ENCODE data around the gene PUM2. TPM values are rescaled to one million over a fixed set of nuclear protein-coding genes. Genes with fewer than 3 reads are reported as not detected.

Gene PUM2
- total and polyA plus RNA-seq, 2 of the 13 experiments (the other 11 are each of a cell fraction or from before 2014, with no cell fraction given): 69.6 to 69.8 TPM

DNA sequence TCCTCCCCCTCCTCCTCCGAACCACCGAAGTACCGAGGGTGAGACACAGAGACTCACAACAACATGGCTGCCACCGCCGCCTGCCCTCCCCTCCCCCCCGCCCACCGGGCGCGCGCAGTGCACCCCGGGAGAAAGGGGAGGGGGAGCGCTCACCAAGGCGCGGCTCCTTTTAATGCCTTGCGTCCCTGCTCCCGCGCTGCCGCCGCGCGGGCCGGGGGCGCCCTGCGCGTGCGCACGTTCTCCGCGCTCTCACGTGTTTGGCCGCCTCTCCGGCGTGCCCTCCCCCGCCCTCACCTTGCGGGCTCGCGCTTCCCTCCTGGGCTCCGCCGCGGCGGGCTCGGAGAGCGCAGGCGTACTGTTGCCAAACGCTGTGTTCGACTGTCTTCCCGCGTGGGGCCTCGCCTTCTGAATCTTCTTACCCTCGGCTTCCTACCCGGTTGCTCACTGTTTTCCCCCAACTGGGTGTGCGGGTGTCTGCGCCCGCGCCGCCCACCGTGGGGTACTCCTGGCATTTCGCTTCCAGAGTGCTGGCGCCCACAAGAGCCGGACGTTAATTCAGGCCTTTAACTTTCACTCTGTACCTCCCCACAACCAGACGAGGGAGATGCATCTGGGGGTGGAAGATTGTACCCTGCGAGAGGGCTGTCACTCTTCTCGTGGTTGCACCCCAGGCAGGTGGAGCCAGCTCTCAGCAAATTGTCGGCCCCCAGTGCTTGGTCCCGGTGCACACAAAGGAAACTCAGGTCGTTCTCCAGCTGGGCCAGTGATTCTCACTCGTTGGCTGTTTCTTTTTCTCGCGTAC, at the start of gene PUM2 (continued):
- no peak for TF ChIP-seq MAFF (IDR thresholded peaks at IDR 0.05; ENCODE audit: low read depth, low read length)
- TF ChIP-seq RXRA (CRISPR knock-in tag; IDR thresholded peaks at IDR 0.05): no peak; the same call in none of the 2 replicates
- TF ChIP-seq ZNF263 (CRISPR knock-in tag; IDR thresholded peaks at IDR 0.05): peak; percentile 77
- peak; percentile 97 for TF ChIP-seq ZNF788 (CRISPR knock-in tag; IDR thresholded peaks at IDR 0.05; ENCODE audit: borderline replicate concordance)
- peak; percentile 88 for TF ChIP-seq ZNF143 (CRISPR knock-in tag; IDR thresholded peaks at IDR 0.05)
- 0 out of 2 replicates have a peak, but pooled peaks have one; percentile 30 for TF ChIP-seq ZNF615 (CRISPR knock-in tag; IDR thresholded peaks at IDR 0.05; ENCODE audit: borderline replicate concordance)
- peak; percentile 36; the same call in 1 of the 2 replicates for TF ChIP-seq DMAP1 (CRISPR knock-in tag; IDR thresholded peaks at IDR 0.05)
- no peak for TF ChIP-seq ZNF850 (CRISPR knock-in tag; conservative IDR thresholded peaks at IDR 0.05)
- peak; percentile 97 for TF ChIP-seq FOXC1 (CRISPR knock-in tag; IDR thresholded peaks at IDR 0.05; ENCODE audit: borderline replicate concordance)
- no peak; the same call in 1 of the 2 replicates for TF ChIP-seq ZNF121 (CRISPR knock-in tag; IDR thresholded peaks at IDR 0.05)
- no peak; the same call in 1 of the 2 replicates for TF ChIP-seq ZNF558 (CRISPR knock-in tag; IDR thresholded peaks at IDR 0.05; ENCODE audit: borderline replicate concordance)
- TF ChIP-seq CENPBD1 (CRISPR knock-in tag; IDR thresholded peaks at IDR 0.05; ENCODE audit: borderline replicate concordance, low read depth): no peak; the same call in 1 of the 2 replicates
- peak; percentile 93 for TF ChIP-seq ZNF446 (CRISPR knock-in tag; IDR thresholded peaks at IDR 0.05)
- no peak for TF ChIP-seq PHF5A (CRISPR knock-in tag; IDR thresholded peaks at IDR 0.05; ENCODE audit: low read depth, unreplicated experiment)
- no peak for TF ChIP-seq CENPX (CRISPR knock-in tag; IDR thresholded peaks at IDR 0.05)
- TF ChIP-seq ZNF782 (CRISPR knock-in tag; IDR thresholded peaks at IDR 0.05; ENCODE audit: borderline replicate concordance): peak; percentile 51; the same call in 1 of the 2 replicates
- peak; percentile 80 for TF ChIP-seq TEAD3 (CRISPR knock-in tag; optimal IDR thresholded peaks at IDR 0.05; ENCODE audit: borderline replicate concordance)
- no peak for TF ChIP-seq HMG20B (CRISPR knock-in tag; conservative IDR thresholded peaks at IDR 0.05)
- TF ChIP-seq ZNF740 (CRISPR knock-in tag; IDR thresholded peaks at IDR 0.05): peak; percentile 42; the same call in 1 of the 2 replicates
- no peak for TF ChIP-seq CSRNP2 (CRISPR knock-in tag; conservative IDR thresholded peaks at IDR 0.05; ENCODE audit: low read depth)
- TF ChIP-seq SAP130 (CRISPR knock-in tag; IDR thresholded peaks at IDR 0.05; ENCODE audit: low read depth): peak; percentile 83
- TF ChIP-seq, protein P1, sequence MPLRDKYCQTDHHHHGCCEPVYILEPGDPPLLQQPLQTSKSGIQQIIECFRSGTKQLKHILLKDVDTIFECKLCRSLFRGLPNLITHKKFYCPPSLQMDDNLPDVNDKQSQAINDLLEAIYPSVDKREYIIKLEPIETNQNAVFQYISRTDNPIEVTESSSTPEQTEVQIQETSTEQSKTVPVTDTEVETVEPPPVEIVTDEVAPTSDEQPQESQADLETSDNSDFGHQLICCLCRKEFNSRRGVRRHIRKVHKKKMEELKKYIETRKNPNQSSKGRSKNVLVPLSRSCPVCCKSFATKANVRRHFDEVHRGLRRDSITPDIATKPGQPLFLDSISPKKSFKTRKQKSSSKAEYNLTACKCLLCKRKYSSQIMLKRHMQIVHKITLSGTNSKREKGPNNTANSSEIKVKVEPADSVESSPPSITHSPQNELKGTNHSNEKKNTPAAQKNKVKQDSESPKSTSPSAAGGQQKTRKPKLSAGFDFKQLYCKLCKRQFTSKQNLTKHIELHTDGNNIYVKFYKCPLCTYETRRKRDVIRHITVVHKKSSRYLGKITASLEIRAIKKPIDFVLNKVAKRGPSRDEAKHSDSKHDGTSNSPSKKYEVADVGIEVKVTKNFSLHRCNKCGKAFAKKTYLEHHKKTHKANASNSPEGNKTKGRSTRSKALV (CRISPR knock-in tag; IDR thresholded peaks at IDR 0.05): peak; percentile 93
- 0 out of 2 replicates have a peak, but pooled peaks have one; percentile 40 for TF ChIP-seq KDM5A (IDR thresholded peaks at IDR 0.05; ENCODE audit: borderline replicate concordance, low read length)
- TF ChIP-seq SOX5 (CRISPR knock-in tag; IDR thresholded peaks at IDR 0.05; ENCODE audit: borderline replicate concordance): peak; percentile 90
- peak; percentile 81; the same call in 1 of the 2 replicates for TF ChIP-seq BRD4 (CRISPR knock-in tag; IDR thresholded peaks at IDR 0.05)
- TF ChIP-seq ZNF614 (CRISPR knock-in tag; IDR thresholded peaks at IDR 0.05; ENCODE audit: borderline replicate concordance): peak; percentile 80; the same call in 1 of the 2 replicates
- TF ChIP-seq ZEB1 (IDR thresholded peaks at IDR 0.05; ENCODE audit: insufficient replicate concordance, low read depth): no peak
- no peak; the same call in 1 of the 2 replicates for TF ChIP-seq PHF21A (CRISPR knock-in tag; IDR thresholded peaks at IDR 0.05)
